Astrocyte of the cerebellum (primary cell): ENCODE results near the gene ZNF568.

Experiments
- DNase-seq: peaks from one replicate; pipeline ENCODE4 v3.0.0-alpha.2; 2011; ENCODE audit warnings: low read depth
- H3K4me3 ChIP-seq: 2 replicates; pipeline ENCODE4 v1.5.1; 2011; ENCODE audit warnings: mild to moderate bottlenecking, low read depth, low read length, moderate library complexity
- in situ Hi-C: cut with HindIII; loops from 2 replicates; pipeline ENCODE4 v1.10.0; 2017; ENCODE audit warnings: low sequenced_read_pairs
- TF ChIP-seq, protein P1 (sequence below): IDR thresholded peaks from 2 replicates; pipeline ENCODE4 v1.5.1; 2012; ENCODE audit warnings: low read length, low read depth, moderate library complexity, mild to moderate bottlenecking; ENCODE audit errors: missing control alignments

The ZNF568 gene

DNA sequence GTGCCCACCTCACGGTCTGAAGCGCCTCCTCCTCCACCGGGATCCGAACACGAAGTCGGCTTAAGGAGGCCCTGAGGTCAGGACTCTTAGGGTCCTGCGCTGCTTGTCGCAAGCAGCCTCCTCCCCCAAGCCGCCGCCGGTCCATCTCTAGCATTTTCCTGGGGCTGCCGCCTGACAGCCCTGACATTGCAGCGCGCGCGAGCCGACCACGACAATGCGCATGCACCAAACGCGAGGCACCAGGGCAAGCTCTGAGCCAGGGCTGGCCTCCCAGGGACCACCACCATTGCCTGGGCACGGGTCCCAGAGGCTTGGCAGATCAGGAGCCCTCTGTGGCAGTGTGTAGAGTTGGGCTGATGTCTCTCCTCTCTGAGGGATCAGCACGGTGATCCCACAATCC, 98.3 kb downstream of the ZNF568 start:
- H3K4me3 ChIP-seq = no peak overlapping the region
- TF ChIP-seq, protein P1, sequence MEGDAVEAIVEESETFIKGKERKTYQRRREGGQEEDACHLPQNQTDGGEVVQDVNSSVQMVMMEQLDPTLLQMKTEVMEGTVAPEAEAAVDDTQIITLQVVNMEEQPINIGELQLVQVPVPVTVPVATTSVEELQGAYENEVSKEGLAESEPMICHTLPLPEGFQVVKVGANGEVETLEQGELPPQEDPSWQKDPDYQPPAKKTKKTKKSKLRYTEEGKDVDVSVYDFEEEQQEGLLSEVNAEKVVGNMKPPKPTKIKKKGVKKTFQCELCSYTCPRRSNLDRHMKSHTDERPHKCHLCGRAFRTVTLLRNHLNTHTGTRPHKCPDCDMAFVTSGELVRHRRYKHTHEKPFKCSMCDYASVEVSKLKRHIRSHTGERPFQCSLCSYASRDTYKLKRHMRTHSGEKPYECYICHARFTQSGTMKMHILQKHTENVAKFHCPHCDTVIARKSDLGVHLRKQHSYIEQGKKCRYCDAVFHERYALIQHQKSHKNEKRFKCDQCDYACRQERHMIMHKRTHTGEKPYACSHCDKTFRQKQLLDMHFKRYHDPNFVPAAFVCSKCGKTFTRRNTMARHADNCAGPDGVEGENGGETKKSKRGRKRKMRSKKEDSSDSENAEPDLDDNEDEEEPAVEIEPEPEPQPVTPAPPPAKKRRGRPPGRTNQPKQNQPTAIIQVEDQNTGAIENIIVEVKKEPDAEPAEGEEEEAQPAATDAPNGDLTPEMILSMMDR = no peak
- in situ Hi-C loops = no loop called here
- no peak for DNase-seq

DNA sequence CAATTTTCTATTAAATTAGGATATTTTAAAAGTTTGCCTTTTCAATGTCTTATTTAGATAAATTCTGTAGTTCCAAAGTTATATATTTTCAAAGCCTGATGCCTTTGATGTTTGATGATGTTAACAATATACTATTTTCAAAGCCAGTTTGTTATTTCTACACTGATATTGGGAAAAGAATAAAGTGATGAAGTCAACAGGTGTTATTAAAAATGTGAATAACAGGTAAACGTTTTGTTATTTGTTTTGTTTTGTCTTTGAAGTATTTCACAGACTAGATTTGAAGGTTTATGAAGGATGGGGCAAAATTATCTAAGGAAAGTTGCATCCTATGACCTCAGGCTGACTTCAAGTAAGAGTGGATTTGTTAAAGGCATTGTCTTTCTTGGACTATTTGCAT, 129.0 kb downstream of the ZNF568 start:
- TF ChIP-seq, protein P1 = no peak
- H3K4me3 ChIP-seq = no peak overlapping the region
- in situ Hi-C loops = no loop called here
- DNase-seq = no peak
